GM12878 (cell line): ENCODE data around the gene SLC25A42. TPM values are rescaled to one million over a fixed set of nuclear protein-coding genes. Genes with fewer than 3 reads are reported as not detected.

Source experiments
- ATAC-seq: fragments of 200-7000 bp; cut with Tn5 transposase; 3 replicates; pipeline ENCODE4 v1.9.1; 2020; ENCODE audit warnings: mild to moderate bottlenecking, moderate library complexity
- BruUV-seq: library from RNA; stranded (reverse); fragments of 400-500 nt; replicated peaks from 2 replicates; lab custom pipeline; 2021; lab: Mats Ljungman, UMichigan
- CTCF ChIA-PET: fragments of 300-600 bp; sonication (Branson Sonifier 250); formaldehyde crosslinking; extraction: SDS; loops from one replicate; lab custom pipeline; 2021; ENCODE audit warnings: inconsistent platforms; lab: Yijun Ruan, JAX
- POLR2A ChIA-PET: fragments of 350-600 bp; formaldehyde crosslinking; extraction: SDS; loops from one replicate; lab custom pipeline; 2021; ENCODE audit warnings: inconsistent platforms; lab: Charles Lee
- RAD21 ChIA-PET: fragments of 300-600 bp; sonication (Branson Sonifier 250); formaldehyde crosslinking; loops from one replicate; lab custom pipeline; 2023; ENCODE audit warnings: antibody characterized with exemption; ENCODE audit not compliant: unreplicated experiment; lab: Charles Lee
- SMC1A ChIA-PET: fragments of 300-600 bp; sonication (Branson Sonifier 250); formaldehyde crosslinking; loops from one replicate; lab custom pipeline; 2023; ENCODE audit not compliant: unreplicated experiment, uncharacterized antibody; lab: Charles Lee
- DNase-seq: peaks from one replicate; pipeline ENCODE4 v3.0.0-alpha.2; 2011; ENCODE audit warnings: low read depth, low spot score
- FAIRE-seq: peaks from 3 replicates; lab custom pipeline; 2011; peaks lifted over from hg19 to GRCh38; lab: Jason Lieb, UNC
- H2AFZ ChIP-seq: 2 replicates; pipeline ENCODE4 v1.6.0; 2011; ENCODE audit warnings: low read depth, low read length, control low read depth; ENCODE audit not compliant: control insufficient read depth
- H3K27ac ChIP-seq: 2 replicates; pipeline ENCODE4 v1.5.1; 2011; ENCODE audit warnings: control low read depth; ENCODE audit not compliant: control insufficient read depth, insufficient read depth
- H3K27me3 ChIP-seq, 2 experiments: replicated peaks in 1 of 2; 2 replicates each; pipeline versions ENCODE4 v1.6.0 to v1.6.1; 2011; ENCODE audit warnings: low read length in 1 of 2; ENCODE audit not compliant: control insufficient read depth in 2 of 2, insufficient read depth in 2 of 2
- H3K36me3 ChIP-seq, 2 experiments: 2 replicates each; pipeline ENCODE4 v1.5.1; 2011; ENCODE audit warnings: low read length in 1 of 2; ENCODE audit not compliant: control insufficient read depth in 2 of 2, insufficient read depth in 2 of 2
- H3K4me1 ChIP-seq: 2 replicates; pipeline ENCODE4 v1.6.1; 2011; ENCODE audit warnings: mild to moderate bottlenecking, low read length, moderate library complexity, mixed read lengths; ENCODE audit not compliant: control insufficient read depth, insufficient read depth
- H3K4me2 ChIP-seq: 2 replicates; pipeline ENCODE4 v1.6.0; 2011; ENCODE audit warnings: control low read depth; ENCODE audit not compliant: control insufficient read depth, insufficient read depth
- H3K4me3 ChIP-seq: fragments of 200-600 bp; sonication (generic); 2 replicates; pipeline ENCODE4 v1.5.1; 2016
- H3K79me2 ChIP-seq: 2 replicates; pipeline ENCODE4 v1.6.0; 2011; ENCODE audit warnings: low read length; ENCODE audit not compliant: control insufficient read depth, insufficient read depth
- H3K9ac ChIP-seq: 2 replicates; pipeline ENCODE4 v1.8.0; 2011; ENCODE audit warnings: low read length, control low read depth, mixed read lengths; ENCODE audit not compliant: control insufficient read depth, insufficient read depth
- H3K9me3 ChIP-seq: replicated peaks from 3 replicates; pipeline ENCODE4 v1.5.1; 2011; ENCODE audit warnings: mild to moderate bottlenecking, low read length; ENCODE audit not compliant: control insufficient read depth, insufficient read depth
- H4K20me1 ChIP-seq: 2 replicates; pipeline ENCODE4 v1.6.0; 2011; ENCODE audit not compliant: control insufficient read depth, insufficient read depth
- CHD1 ChIP-seq: IDR thresholded peaks from 2 replicates; pipeline ENCODE4 v1.6.1; 2012; ENCODE audit warnings: low read depth, low read length, improper control_type of control experiment
- EP300 ChIP-seq, 2 experiments: fragments of 150-350 bp in 1 of 2; IDR thresholded peaks; 2 replicates each; pipeline ENCODE4 v1.6.1; 2011 to 2012; ENCODE audit warnings: low read depth in 2 of 2, low read length in 2 of 2, borderline replicate concordance in 1 of 2, improper control_type of control experiment in 1 of 2, inconsistent platforms in 1 of 2; ENCODE audit not compliant: control insufficient read depth in 1 of 2
- IRF4 ChIP-seq: IDR thresholded peaks from 2 replicates; pipeline ENCODE4 v1.6.1; 2011; ENCODE audit warnings: low read depth, low read length
- KAT2A ChIP-seq: conservative IDR thresholded peaks from 2 replicates; pipeline ENCODE4 v1.6.1; 2011; ENCODE audit warnings: low read depth, low read length; ENCODE audit not compliant: control insufficient read depth
- LARP7 ChIP-seq: fragments of 450-650 bp; IDR thresholded peaks from 2 replicates; pipeline ENCODE4 v1.6.1; 2017; ENCODE audit warnings: mild to moderate bottlenecking
- MEF2B ChIP-seq: fragments of 450-650 bp; IDR thresholded peaks from 2 replicates; pipeline ENCODE4 v1.6.1; 2018; ENCODE audit warnings: mild to moderate bottlenecking, moderate library complexity; ENCODE audit not compliant: partially characterized antibody, poor library complexity, severe bottlenecking
- MXI1 ChIP-seq: fragments of 150-350 bp; IDR thresholded peaks from 2 replicates; pipeline ENCODE4 v1.6.1; 2011; ENCODE audit warnings: low read depth, mild to moderate bottlenecking, inconsistent platforms, low read length, improper control_type of control experiment
- PKNOX1 ChIP-seq: fragments of 450-650 bp; IDR thresholded peaks from 2 replicates; pipeline ENCODE4 v1.6.1; 2016; ENCODE audit warnings: mild to moderate bottlenecking
- POLR2AphosphoS2 ChIP-seq: IDR thresholded peaks from 2 replicates; pipeline ENCODE4 v1.6.1; 2011; ENCODE audit warnings: low read depth, mild to moderate bottlenecking, low read length, improper control_type of control experiment, moderate library complexity
- RB1 ChIP-seq: fragments of 450-650 bp; formaldehyde crosslinking; IDR thresholded peaks from 2 replicates; pipeline ENCODE4 v1.6.1; 2017; ENCODE audit warnings: mild to moderate bottlenecking, borderline replicate concordance
- STAT3 ChIP-seq: IDR thresholded peaks from 2 replicates; pipeline ENCODE4 v1.6.1; 2011; ENCODE audit warnings: low read depth, low read length, improper control_type of control experiment
- WGBS: methylation state at CpG from one replicate; pipeline ENCODE4 v1.1.6; 2016; ENCODE audit warnings: low lambda C conversion rate; ENCODE audit not compliant: insufficient replicate concordance, insufficient coverage; ENCODE audit errors: missing lambda C conversion rate; 5-methylcytosine and 5-hydroxymethylcytosine counted together
- in situ Hi-C: fragments of 300-500 bp; cut with MboI; formaldehyde crosslinking; loops from 9 replicates; pipeline ENCODE4 v1.14.3; 2018; ENCODE audit warnings: mixed read lengths
- intact Hi-C: fragments of 100-400 bp; cut with micrococcal nuclease; formaldehyde crosslinking; loops from one replicate; pipeline ENCODE4 v1.14.2; 2022; ENCODE audit not compliant: unreplicated experiment
- polyA plus RNA-seq, 11 experiments: library from polyadenylated mRNA; depleted of rRNA in 4 of 11; unstranded in 6 of 11; stranded (reverse) in 5 of 11; fragments of >200 nt; fragmentation: Nextera tagmentation in 4 of 11; fragmentation: Illumina TruSeq in 1 of 11; extraction: Ambion mirVana in 4 of 11; extraction: Trizol in 1 of 11; gene quantifications; 1 replicate in 1 of 11; 2 replicates in 10 of 11; pipeline versions ENCODE4 v1.2.1 to v1.2.3, GENCODE V29; 2011 to 2016; ENCODE audit warnings: inconsistent platforms in 2 of 11, missing spikeins in 2 of 11, low read depth in 1 of 11
- total RNA-seq, 4 experiments: library from RNA; depleted of rRNA in 3 of 4; stranded (reverse); fragments of >200 nt in 3 of 4; fragmentation: Illumina TruSeq in 1 of 4; extraction: Trizol in 1 of 4; gene quantifications; 2 replicates each; pipeline versions ENCODE4 v1.2.1 to v1.2.3, GENCODE V29; 2013 to 2021
- TF ChIP-seq, protein P1 (sequence below): fragments of 450-650 bp; formaldehyde crosslinking; IDR thresholded peaks from 2 replicates; pipeline ENCODE4 v1.4.0; 2020; ENCODE audit warnings: mild to moderate bottlenecking, moderate library complexity
- TF ChIP-seq, protein P2 (sequence below): fragments of 450-650 bp; IDR thresholded peaks from 2 replicates; pipeline ENCODE4 v1.6.1; 2016; ENCODE audit warnings: mild to moderate bottlenecking

Gene SLC25A42
- total and polyA plus RNA-seq, 10 of the 15 experiments (the other 5 are each of a cell fraction or from before 2014, with no cell fraction given): 0.24 to 19.2 (median 9.6) TPM

DNA sequence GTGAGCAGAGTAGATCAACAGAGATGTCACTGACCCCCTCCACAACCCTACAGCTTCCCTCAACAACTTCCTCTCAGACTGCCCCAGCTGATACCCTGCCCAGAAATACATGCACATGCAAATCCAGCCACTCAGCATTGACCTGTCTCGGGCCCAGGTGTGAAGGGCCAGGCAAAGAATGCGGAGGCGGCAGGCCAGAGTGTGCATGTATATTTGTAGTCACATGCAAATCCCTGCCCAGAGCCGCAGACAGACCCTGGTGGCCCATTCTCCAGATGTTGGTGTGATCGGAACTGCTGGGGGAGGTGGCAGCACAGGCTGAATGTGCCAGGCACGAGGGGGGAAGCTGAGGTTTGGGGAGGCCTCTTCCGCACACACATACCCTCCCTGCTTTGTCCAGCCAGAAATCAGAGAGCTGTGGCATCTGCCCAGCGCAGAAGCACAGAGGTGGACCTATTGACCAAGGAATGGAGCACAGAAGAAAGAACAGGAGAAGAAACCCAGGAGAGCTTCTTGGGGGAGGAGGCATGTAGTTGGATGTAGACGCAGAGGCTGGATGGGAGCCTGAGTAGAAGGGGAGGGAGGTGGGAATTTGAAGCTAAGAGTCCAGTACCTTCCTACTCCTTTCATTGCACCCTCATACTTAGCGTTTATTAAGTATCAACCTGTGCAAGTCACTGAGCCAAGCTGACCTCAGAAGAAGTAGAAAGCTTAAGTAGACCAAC, 91.9 kb downstream of the SLC25A42 start (continued):
- TF ChIP-seq IRF4 (no peak), LARP7 (no peak), MEF2B (peak; percentile 71), CHD1 (no peak)
- TF ChIP-seq, all 136 proteins: peak for 36

GRCh38 chr19:19157808-19158207, 94.0 kb downstream of the SLC25A42 start:
- 2% methylated on average over 5 of the region's 6 CpGs for WGBS
- no peak for FAIRE-seq
- RAD21 ChIA-PET: interaction anchor here (0.7 to 17.5 kb wide), 6 partner anchors 10 to 319 kb away, joined by 3 to 394 read pairs (median 5); partner anchors contain the start of gene MEF2B
- no TSS peak for BruUV-seq
- peak overlapping the region; percentile 7 for H3K27ac ChIP-seq
- peaks cover 2% of the 10 kb centered on the region for H3K79me2 ChIP-seq
- POLR2A ChIA-PET: interaction anchor here (0.8 to 7.7 kb wide), 5 partner anchors 8 to 34 kb away, joined by 3 to 74 read pairs (median 6); partner anchors contain the start of genes BORCS8 and MEF2B
- H3K9me3 ChIP-seq: no peaks in the 10 kb centered on the region; the same call in 2 of the 3 replicates
- H3K9ac ChIP-seq: no peak overlapping the region
- H3K27me3 ChIP-seq: no peaks in the 10 kb centered on the region
- CTCF ChIA-PET: interaction anchor here (1.0 to 11.3 kb wide), 6 partner anchors 10 to 104 kb away, joined by 3 to 135 read pairs (median 32); partner anchors contain the start of gene MEF2B
- in situ Hi-C loops (no loop called here), intact Hi-C loops (no loop called here)
- H3K4me2 ChIP-seq: 0 out of 2 replicates have a peak overlapping the region, but pooled peaks have one; percentile 21
- H3K4me1 ChIP-seq: peaks cover 65% of the 10 kb centered on the region
- DNase-seq: no peak
- H2AFZ ChIP-seq: no peak overlapping the region
- H3K36me3 ChIP-seq: peaks cover 0 to 3% of the 10 kb centered on the region in 2 experiments; a peak in 1 of 4 replicates
- peak; percentile 38 for ATAC-seq
- SMC1A ChIA-PET: interaction anchor here (0.9 to 7.4 kb wide), 3 partner anchors 10 to 17 kb away, joined by 3 to 83 read pairs (median 51); partner anchors contain the start of gene MEF2B
- no peaks in the 10 kb centered on the region for H4K20me1 ChIP-seq
- H3K4me3 ChIP-seq: no peak overlapping the region
- TF ChIP-seq, protein P1, sequence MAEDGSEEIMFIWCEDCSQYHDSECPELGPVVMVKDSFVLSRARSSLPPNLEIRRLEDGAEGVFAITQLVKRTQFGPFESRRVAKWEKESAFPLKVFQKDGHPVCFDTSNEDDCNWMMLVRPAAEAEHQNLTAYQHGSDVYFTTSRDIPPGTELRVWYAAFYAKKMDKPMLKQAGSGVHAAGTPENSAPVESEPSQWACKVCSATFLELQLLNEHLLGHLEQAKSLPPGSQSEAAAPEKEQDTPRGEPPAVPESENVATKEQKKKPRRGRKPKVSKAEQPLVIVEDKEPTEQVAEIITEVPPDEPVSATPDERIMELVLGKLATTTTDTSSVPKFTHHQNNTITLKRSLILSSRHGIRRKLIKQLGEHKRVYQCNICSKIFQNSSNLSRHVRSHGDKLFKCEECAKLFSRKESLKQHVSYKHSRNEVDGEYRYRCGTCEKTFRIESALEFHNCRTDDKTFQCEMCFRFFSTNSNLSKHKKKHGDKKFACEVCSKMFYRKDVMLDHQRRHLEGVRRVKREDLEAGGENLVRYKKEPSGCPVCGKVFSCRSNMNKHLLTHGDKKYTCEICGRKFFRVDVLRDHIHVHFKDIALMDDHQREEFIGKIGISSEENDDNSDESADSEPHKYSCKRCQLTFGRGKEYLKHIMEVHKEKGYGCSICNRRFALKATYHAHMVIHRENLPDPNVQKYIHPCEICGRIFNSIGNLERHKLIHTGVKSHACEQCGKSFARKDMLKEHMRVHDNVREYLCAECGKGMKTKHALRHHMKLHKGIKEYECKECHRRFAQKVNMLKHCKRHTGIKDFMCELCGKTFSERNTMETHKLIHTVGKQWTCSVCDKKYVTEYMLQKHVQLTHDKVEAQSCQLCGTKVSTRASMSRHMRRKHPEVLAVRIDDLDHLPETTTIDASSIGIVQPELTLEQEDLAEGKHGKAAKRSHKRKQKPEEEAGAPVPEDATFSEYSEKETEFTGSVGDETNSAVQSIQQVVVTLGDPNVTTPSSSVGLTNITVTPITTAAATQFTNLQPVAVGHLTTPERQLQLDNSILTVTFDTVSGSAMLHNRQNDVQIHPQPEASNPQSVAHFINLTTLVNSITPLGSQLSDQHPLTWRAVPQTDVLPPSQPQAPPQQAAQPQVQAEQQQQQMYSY (CRISPR knock-in tag): no peak
- TF ChIP-seq RB1 (no peak), MXI1 (no peak), STAT3 (no peak), KAT2A (no peak), POLR2AphosphoS2 (no peak), EP300 (IDR thresholded peaks at IDR 0.05; ENCODE audit: borderline replicate concordance in 1 of 2, control insufficient read depth in 1 of 2, low read depth in 2 of 2, low read length in 2 of 2) (no peak), PKNOX1 (0 out of 2 replicates have a peak, but pooled peaks have one; percentile 21)
- TF ChIP-seq, protein P2, sequence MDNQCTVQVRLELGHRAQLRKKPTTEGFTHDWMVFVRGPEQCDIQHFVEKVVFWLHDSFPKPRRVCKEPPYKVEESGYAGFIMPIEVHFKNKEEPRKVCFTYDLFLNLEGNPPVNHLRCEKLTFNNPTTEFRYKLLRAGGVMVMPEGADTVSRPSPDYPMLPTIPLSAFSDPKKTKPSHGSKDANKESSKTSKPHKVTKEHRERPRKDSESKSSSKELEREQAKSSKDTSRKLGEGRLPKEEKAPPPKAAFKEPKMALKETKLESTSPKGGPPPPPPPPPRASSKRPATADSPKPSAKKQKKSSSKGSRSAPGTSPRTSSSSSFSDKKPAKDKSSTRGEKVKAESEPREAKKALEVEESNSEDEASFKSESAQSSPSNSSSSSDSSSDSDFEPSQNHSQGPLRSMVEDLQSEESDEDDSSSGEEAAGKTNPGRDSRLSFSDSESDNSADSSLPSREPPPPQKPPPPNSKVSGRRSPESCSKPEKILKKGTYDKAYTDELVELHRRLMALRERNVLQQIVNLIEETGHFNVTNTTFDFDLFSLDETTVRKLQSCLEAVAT: peak; percentile 28; the same call in 1 of the 2 replicates
